ENCODE measurements around the gene INF2.

INF2 gene

DNA sequence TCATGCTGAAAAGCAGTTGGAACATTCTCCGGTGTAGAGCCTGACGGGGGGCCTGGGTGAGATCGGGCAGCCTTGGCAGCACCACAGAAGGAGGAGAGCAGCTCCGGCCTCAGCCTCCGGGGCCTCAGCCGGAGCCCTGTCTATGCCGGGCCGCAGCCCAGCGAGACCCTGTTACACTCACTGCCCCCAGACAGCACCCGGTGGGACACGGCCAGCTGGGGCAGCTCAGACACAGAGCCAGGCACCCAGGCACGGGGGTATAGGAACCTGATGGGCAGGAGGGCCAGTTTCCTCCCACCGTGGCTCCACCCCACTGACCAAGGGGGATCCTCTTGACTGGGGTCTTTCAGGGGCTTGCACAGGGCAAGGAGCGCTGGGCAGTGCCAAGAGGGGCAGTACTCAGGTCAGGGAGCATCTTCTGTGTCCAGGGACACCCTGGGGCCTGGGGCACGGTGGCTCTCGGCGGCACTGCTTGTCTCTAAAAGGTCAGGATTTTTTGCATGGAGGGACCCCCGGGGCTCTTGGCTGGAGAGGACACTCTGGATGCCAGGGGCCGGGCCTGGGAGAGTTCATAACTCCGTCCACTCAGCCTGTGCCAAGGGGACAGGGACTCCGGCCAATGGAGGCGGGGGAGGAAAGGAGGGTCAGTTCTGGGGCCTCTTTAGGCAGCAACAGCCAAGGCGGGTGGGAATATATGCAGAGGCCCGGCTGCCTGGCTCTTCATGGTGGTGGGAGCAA, 9.4 kb downstream of the INF2 start:
- Mint-ChIP-seq H3K36me3 (ENCODE audit: low read depth) (peaks cover 4% of the 10 kb centered on the region), H3K4me3 (peak overlapping the region in 2 of 3 experiments; percentile 34 to 54), H3K27ac (peak overlapping the region; percentile 58 to 95 (median 80)), H3K4me1 (peaks cover 40% of the 10 kb centered on the region), H3K9me3 (no peaks in the 10 kb centered on the region), H3K27me3 (ENCODE audit: low read depth) (peaks cover 4% of the 10 kb centered on the region)
- TF ChIP-seq, protein P1, sequence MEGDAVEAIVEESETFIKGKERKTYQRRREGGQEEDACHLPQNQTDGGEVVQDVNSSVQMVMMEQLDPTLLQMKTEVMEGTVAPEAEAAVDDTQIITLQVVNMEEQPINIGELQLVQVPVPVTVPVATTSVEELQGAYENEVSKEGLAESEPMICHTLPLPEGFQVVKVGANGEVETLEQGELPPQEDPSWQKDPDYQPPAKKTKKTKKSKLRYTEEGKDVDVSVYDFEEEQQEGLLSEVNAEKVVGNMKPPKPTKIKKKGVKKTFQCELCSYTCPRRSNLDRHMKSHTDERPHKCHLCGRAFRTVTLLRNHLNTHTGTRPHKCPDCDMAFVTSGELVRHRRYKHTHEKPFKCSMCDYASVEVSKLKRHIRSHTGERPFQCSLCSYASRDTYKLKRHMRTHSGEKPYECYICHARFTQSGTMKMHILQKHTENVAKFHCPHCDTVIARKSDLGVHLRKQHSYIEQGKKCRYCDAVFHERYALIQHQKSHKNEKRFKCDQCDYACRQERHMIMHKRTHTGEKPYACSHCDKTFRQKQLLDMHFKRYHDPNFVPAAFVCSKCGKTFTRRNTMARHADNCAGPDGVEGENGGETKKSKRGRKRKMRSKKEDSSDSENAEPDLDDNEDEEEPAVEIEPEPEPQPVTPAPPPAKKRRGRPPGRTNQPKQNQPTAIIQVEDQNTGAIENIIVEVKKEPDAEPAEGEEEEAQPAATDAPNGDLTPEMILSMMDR (IDR thresholded peaks at IDR 0.05; ENCODE audit: unreplicated experiment in 3 of 3) = no peak

DNA sequence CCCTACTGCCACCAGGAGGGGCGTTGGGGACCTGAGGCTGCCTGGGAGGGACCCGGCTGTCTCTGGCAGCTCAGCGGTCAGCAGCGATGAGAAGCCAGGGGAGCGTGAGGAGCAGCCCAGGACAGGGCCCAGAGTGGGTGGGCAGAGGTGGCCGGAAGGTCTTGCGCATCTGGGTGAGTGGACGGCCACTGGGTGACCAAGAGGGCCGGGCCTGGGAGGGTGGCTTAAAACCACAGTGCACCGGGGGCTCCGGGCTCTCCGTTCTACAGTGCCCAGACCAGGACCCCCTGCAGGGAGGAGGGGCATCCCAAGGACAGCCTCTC, 10.0 kb downstream of the INF2 start:
- Mint-ChIP-seq H3K27me3 (ENCODE audit: low read depth) (peaks cover 4% of the 10 kb centered on the region), H3K4me1 (peaks cover 38% of the 10 kb centered on the region), H3K9me3 (peaks cover 2% of the 10 kb centered on the region), H3K27ac (peak overlapping the region in 1 of 3 experiments; percentile 95), H3K4me3 (no peak overlapping the region), H3K36me3 (ENCODE audit: low read depth) (peaks cover 9% of the 10 kb centered on the region)
- TF ChIP-seq, protein P1 (IDR thresholded peaks at IDR 0.05; ENCODE audit: unreplicated experiment in 3 of 3) = no peak

DNA sequence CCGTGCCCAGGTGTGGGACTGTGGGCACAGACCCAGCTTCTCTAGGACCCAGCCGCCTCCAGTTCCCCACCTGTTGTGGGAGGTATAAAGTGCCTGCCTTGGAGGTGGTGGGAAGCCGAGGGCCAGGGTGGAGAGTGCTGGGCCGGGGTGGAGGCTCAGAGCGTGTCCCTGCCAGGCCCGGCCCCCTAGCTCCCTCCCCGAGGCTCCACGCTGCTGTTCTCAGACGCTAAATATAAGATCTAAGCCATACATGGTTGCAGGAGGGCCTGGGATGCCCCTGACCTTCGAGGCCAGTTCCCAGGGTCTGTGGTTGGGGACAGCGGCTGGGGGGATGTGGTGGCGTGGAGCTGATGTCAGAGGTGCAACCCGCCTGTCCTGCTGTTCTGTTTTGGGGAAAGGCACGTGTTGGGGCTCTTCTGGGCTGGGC, 10.8 kb downstream of the INF2 start:
- H3K27me3 Mint-ChIP-seq (ENCODE audit: low read depth) = peaks cover 4% of the 10 kb centered on the region
- peaks cover 34% of the 10 kb centered on the region for H3K4me1 Mint-ChIP-seq
- TF ChIP-seq, protein P1 (IDR thresholded peaks at IDR 0.05; ENCODE audit: unreplicated experiment in 3 of 3) = no peak
- peaks cover 12% of the 10 kb centered on the region for H3K36me3 Mint-ChIP-seq (ENCODE audit: low read depth)
- H3K9me3 Mint-ChIP-seq = peaks cover 2% of the 10 kb centered on the region
- H3K4me3 Mint-ChIP-seq = peak overlapping the region in 1 of 3 experiments; percentile 41
- peak overlapping the region in 1 of 3 experiments; percentile 37 for H3K27ac Mint-ChIP-seq

DNA sequence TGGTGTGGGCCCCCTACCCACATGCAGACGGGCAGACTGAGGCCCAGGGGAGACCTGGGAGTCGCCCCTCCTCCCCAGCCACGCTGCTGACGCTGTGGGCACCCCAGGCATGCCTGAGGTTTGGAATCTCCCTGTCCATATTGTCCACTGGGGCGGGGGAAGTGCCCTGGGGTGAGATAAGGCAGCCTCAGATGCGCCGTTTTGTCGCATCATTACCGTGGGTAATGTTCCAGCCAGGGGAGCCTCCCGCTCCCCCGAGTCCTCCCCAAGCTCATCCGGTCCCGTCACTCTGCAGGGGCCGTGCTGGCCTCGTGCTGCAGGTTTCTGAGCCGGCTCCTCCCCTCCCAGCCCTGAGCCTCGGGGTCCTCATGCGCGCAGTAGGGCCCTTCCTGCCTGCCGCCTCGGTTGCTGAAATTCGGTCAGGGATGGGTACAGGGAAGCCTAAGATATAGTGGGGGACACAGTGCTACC, 11.4 kb downstream of the INF2 start:
- H3K4me3 Mint-ChIP-seq = peak overlapping the region in 1 of 3 experiments; percentile 41

DNA sequence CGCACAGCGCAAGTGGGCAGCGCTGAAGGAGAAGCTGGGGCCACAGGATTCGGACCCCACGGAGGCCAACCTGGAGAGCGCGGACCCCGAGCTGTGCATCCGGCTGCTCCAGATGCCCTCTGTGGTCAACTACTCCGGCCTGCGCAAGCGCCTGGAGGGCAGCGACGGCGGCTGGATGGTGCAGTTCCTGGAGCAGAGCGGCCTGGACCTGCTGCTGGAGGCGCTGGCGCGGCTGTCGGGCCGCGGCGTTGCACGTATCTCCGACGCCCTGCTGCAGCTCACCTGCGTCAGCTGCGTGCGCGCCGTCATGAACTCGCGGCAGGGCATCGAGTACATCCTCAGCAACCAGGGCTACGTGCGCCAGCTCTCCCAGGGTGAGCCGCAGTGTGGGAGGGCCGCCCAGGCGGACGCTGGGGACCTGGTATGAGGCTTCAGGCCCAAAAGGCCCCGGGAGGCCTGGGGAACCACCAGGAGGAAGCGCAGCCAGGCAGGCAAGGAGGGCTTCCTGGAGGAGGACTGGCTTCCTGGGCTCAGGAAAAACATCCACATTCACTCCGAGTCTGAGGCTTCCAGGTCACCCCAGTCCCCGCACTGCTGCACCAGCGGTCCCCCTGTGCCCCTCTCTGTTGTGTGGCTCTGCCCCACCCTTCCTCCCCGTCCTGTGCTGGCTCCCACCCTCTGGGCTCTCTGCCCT, 12.1 kb downstream of the INF2 start:
- H3K36me3 Mint-ChIP-seq (ENCODE audit: low read depth) = peaks cover 12% of the 10 kb centered on the region
- no peak overlapping the region for H3K27ac Mint-ChIP-seq
- peaks cover 27% of the 10 kb centered on the region for H3K4me1 Mint-ChIP-seq
- peaks cover 2% of the 10 kb centered on the region for H3K9me3 Mint-ChIP-seq
- TF ChIP-seq, protein P1 (IDR thresholded peaks at IDR 0.05; ENCODE audit: unreplicated experiment in 3 of 3) = no peak
- H3K27me3 Mint-ChIP-seq (ENCODE audit: low read depth) = peaks cover 4% of the 10 kb centered on the region
- H3K4me3 Mint-ChIP-seq = no peak overlapping the region

More for the DNA sequence above, 11.4 kb downstream of the INF2 start:
- peaks cover 4% of the 10 kb centered on the region for H3K27me3 Mint-ChIP-seq (ENCODE audit: low read depth)
- peaks cover 31% of the 10 kb centered on the region for H3K4me1 Mint-ChIP-seq
- peaks cover 12% of the 10 kb centered on the region for H3K36me3 Mint-ChIP-seq (ENCODE audit: low read depth)
- peaks cover 2% of the 10 kb centered on the region for H3K9me3 Mint-ChIP-seq
- TF ChIP-seq, protein P1 (IDR thresholded peaks at IDR 0.05; ENCODE audit: unreplicated experiment in 3 of 3) = no peak
- H3K27ac Mint-ChIP-seq = peak overlapping the region in 1 of 3 experiments; percentile 37
